Measurements from ENCODE around the gene PARVA. TPM values are rescaled to one million over a fixed set of nuclear protein-coding genes. Genes with fewer than 3 reads are reported as not detected.

Gene PARVA
- total RNA-seq, 1 experiment from 2014 or later = 18.1 TPM

DNA sequence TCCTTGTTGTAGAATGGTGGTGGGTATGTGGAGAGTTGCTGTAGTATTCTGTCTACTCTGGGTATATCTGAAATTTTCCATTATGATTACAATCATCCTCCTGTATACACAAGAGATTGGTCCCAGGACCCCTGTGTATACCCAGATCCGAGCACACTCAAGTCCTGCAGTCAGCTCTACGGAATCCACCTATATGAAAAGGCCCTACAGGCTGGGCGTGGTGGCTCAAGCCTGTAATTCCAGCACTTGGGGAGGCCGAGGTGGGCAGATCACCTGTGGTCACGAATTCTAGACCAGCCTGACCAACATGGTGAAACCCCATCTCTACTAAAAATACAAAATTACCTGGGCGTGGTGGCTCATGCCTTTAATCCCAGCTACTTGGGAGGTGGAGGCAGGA, 17.2 kb downstream of the PARVA start:
- no peak overlapping the region; a peak in 1 of 7 replicates for H3K27ac Mint-ChIP-seq
- H3K27ac ChIP-seq (ENCODE audit: insufficient read length, low read depth, low read length) = no peak overlapping the region

More for the DNA sequence above, 17.2 kb downstream of the PARVA start:
- DNase-seq = no peak
- no CpG with 5 or more reads among the region's 6 CpGs for WGBS (ENCODE audit: extremely low coverage, insufficient read length, low lambda C conversion rate)
- H3K9ac ChIP-seq (ENCODE audit: extremely low read depth, insufficient read length, low read length) = no peak overlapping the region
- no peak overlapping the region for H3K14ac ChIP-seq (ENCODE audit: insufficient read depth, low read length)
- Mint-ChIP-seq H3K4me1 (peaks cover 0 to 3% of the 10 kb centered on the region in 2 experiments; a peak in 1 of 4 replicates), H3K36me3 (ENCODE audit: insufficient read depth in 1 of 3, low read depth in 3 of 3) (peaks cover 8 to 29% (median 24%) of the 10 kb centered on the region in 3 experiments; a peak in 6 of 7 replicates), H3K4me3 (no peak overlapping the region), H3K9me3 (peaks cover 15 to 22% of the 10 kb centered on the region in 2 experiments), H3K27me3 (ENCODE audit: low read depth) (peaks cover 2% of the 10 kb centered on the region; the same call in 1 of the 2 replicates)
- no peak overlapping the region for H2AK5ac ChIP-seq (ENCODE audit: insufficient read length, low read length)
- H3K79me2 ChIP-seq (ENCODE audit: insufficient read depth, low read length) = no peaks in the 10 kb centered on the region
- TF ChIP-seq, protein P1, sequence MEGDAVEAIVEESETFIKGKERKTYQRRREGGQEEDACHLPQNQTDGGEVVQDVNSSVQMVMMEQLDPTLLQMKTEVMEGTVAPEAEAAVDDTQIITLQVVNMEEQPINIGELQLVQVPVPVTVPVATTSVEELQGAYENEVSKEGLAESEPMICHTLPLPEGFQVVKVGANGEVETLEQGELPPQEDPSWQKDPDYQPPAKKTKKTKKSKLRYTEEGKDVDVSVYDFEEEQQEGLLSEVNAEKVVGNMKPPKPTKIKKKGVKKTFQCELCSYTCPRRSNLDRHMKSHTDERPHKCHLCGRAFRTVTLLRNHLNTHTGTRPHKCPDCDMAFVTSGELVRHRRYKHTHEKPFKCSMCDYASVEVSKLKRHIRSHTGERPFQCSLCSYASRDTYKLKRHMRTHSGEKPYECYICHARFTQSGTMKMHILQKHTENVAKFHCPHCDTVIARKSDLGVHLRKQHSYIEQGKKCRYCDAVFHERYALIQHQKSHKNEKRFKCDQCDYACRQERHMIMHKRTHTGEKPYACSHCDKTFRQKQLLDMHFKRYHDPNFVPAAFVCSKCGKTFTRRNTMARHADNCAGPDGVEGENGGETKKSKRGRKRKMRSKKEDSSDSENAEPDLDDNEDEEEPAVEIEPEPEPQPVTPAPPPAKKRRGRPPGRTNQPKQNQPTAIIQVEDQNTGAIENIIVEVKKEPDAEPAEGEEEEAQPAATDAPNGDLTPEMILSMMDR (conservative IDR thresholded peaks at IDR 0.05) = no peak
- no peak overlapping the region for H2BK20ac ChIP-seq (ENCODE audit: low read depth, low read length, poor library complexity, severe bottlenecking)
- no peaks in the 10 kb centered on the region for H3K23me2 ChIP-seq (ENCODE audit: insufficient read length, low read depth, low read length, poor library complexity, severe bottlenecking)
- no peak overlapping the region for H3K18ac ChIP-seq (ENCODE audit: insufficient read length, low read depth, low read length)
- no peak overlapping the region for H4K91ac ChIP-seq (ENCODE audit: insufficient read length, low read depth, low read length)
- no peak overlapping the region for H2AFZ ChIP-seq (ENCODE audit: low read length)
- no peaks in the 10 kb centered on the region for H3K27me3 ChIP-seq (ENCODE audit: insufficient read depth, low read length)
- no peaks in the 10 kb centered on the region for H3K79me1 ChIP-seq (ENCODE audit: insufficient read depth, low read depth, low read length, poor library complexity, severe bottlenecking)
- no peak overlapping the region for H2BK15ac ChIP-seq (ENCODE audit: low read depth, low read length)
- no peak overlapping the region for H2BK12ac ChIP-seq (ENCODE audit: insufficient read length, low read depth, low read length)
- no peak overlapping the region for H4K5ac ChIP-seq (ENCODE audit: insufficient read length, low read depth, low read length)
- H4K20me1 ChIP-seq (ENCODE audit: control insufficient read depth, insufficient read depth, insufficient read length) = no peaks in the 10 kb centered on the region
- H3K4me2 ChIP-seq (ENCODE audit: insufficient read depth, insufficient read length, low read length) = no peak overlapping the region
- no peaks in the 10 kb centered on the region for H3K9me3 ChIP-seq (ENCODE audit: control insufficient read depth, low read depth, low read length)
- no peak overlapping the region for H3T11ph ChIP-seq (ENCODE audit: low read length)
- H3K4me1 ChIP-seq (ENCODE audit: insufficient read depth, low read length) = no peaks in the 10 kb centered on the region
- no peak overlapping the region for H3K23ac ChIP-seq (ENCODE audit: insufficient read length, low read depth, low read length)
- no peak overlapping the region for H2BK5ac ChIP-seq (ENCODE audit: insufficient read length, low read length)
- H2BK120ac ChIP-seq (ENCODE audit: low read depth, low read length, poor library complexity, severe bottlenecking) = no peak overlapping the region
- H3K4ac ChIP-seq (ENCODE audit: low read depth, low read length) = no peak overlapping the region
- H4K8ac ChIP-seq (replicated peaks; ENCODE audit: insufficient read length, low read depth, low read length) = no peak overlapping the region
- no peak overlapping the region for H3K56ac ChIP-seq (ENCODE audit: insufficient read length, low read depth, low read length)
